ENCODE measurements around the gene PRDX3.

- TF ChIP-seq CTCF (IDR thresholded peaks at IDR 0.05) (no peak), TP53 (CRISPR knock-in tag; IDR thresholded peaks at IDR 0.05) (no peak), ZBTB43 (CRISPR knock-in tag; IDR thresholded peaks at IDR 0.05) (no peak), ATF1 (CRISPR knock-in tag; IDR thresholded peaks at IDR 0.05) (no peak), ARID4B (CRISPR knock-in tag; IDR thresholded peaks at IDR 0.05; ENCODE audit: borderline replicate concordance) (no peak), ATF2 (CRISPR knock-in tag; IDR thresholded peaks at IDR 0.05; ENCODE audit: borderline replicate concordance, low read depth) (no peak), ERG (CRISPR knock-in tag; IDR thresholded peaks at IDR 0.05) (no peak), CBFB (CRISPR knock-in tag; IDR thresholded peaks at IDR 0.05; ENCODE audit: low read depth) (no peak), CREB1 (CRISPR knock-in tag; IDR thresholded peaks at IDR 0.05) (no peak), MAX (CRISPR knock-in tag; IDR thresholded peaks at IDR 0.05) (no peak), TEAD4 (CRISPR knock-in tag; IDR thresholded peaks at IDR 0.05) (no peak), TEAD1 (CRISPR knock-in tag; IDR thresholded peaks at IDR 0.05) (no peak), E2F1 (CRISPR knock-in tag; IDR thresholded peaks at IDR 0.05) (no peak)
These were observed 24.4 kb upstream of the PRDX3 start for GRCh38 chr10:119203006-119203405.
